ENCODE results near the gene FOXN1. TPM values are rescaled to one million over a fixed set of nuclear protein-coding genes. Genes with fewer than 3 reads are reported as not detected.

Gene FOXN1
- total RNA-seq, 3 donors from 2014 or later = 0.29 TPM; not detected in 2

DNA sequence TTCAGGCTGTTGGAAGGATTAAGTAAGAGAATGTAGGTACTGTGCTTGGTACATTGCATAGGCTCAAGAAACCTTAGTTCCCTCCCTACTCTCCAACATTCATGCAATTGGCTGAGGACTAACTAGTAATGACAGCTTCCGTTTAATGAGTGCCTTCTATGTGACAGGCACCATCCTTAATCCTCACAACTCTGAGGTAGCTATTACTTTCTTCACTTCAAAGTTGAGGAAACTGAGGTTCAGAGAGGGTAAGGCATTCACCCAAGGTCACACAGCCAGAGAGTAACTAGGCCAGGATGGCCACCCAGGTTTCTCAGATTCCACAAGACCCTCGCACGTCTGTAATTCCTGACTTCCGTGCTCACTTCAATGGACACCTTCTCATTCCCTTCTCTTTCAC lies 24.1 kb downstream of the FOXN1 start:
- no peaks in the 10 kb centered on the region for H3K36me3 ChIP-seq
- no peak overlapping the region for H3K4me3 ChIP-seq
- no peak for DNase-seq (ENCODE audit: low spot score in 2 of 2)
- H3K9me3 ChIP-seq = no peaks in the 10 kb centered on the region
- H3K27me3 ChIP-seq = no peaks in the 10 kb centered on the region
- peaks cover 0 to 9% of the 10 kb centered on the region in 2 donors for H3K4me1 ChIP-seq
- H3K27ac ChIP-seq = no peak overlapping the region
- intact Hi-C loops (cut with DNase I; ENCODE audit: low total_unique reads) = no loop called here
- TF ChIP-seq POLR2AphosphoS5 (IDR thresholded peaks at IDR 0.05) (no peak), POLR2A (IDR thresholded peaks at IDR 0.05) (no peak)
- TF ChIP-seq, protein P1, sequence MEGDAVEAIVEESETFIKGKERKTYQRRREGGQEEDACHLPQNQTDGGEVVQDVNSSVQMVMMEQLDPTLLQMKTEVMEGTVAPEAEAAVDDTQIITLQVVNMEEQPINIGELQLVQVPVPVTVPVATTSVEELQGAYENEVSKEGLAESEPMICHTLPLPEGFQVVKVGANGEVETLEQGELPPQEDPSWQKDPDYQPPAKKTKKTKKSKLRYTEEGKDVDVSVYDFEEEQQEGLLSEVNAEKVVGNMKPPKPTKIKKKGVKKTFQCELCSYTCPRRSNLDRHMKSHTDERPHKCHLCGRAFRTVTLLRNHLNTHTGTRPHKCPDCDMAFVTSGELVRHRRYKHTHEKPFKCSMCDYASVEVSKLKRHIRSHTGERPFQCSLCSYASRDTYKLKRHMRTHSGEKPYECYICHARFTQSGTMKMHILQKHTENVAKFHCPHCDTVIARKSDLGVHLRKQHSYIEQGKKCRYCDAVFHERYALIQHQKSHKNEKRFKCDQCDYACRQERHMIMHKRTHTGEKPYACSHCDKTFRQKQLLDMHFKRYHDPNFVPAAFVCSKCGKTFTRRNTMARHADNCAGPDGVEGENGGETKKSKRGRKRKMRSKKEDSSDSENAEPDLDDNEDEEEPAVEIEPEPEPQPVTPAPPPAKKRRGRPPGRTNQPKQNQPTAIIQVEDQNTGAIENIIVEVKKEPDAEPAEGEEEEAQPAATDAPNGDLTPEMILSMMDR (IDR thresholded peaks at IDR 0.05) = no peak

DNA sequence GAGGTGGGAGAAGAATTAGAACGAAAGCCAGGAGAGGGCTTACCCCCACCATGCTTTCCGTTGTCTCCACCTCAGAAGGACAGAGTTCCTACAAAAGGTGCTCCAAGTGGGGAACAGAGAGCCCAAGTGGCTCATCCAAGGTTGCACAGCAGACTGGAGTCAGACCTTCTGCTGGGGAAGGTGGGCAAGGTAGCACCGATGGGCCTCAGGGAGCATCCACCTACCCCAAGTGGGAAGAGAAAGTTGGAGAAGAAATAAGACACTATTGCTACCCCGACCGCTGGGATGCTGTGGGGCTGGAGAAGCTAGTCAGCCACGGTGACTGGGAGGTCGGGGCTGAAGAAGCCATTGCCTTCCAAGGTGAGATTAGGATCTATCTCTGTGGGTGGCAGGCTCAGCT lies 24.8 kb downstream of the FOXN1 start:
- Histone ChIP-seq H3K36me3 (no peaks in the 10 kb centered on the region), H3K9me3 (no peaks in the 10 kb centered on the region), H3K27ac (no peak overlapping the region), H3K4me3 (no peak overlapping the region), H3K4me1 (peaks cover 0 to 9% of the 10 kb centered on the region in 2 donors), H3K27me3 (no peaks in the 10 kb centered on the region)
- DNase-seq (ENCODE audit: low spot score in 2 of 2) = no peak
- TF ChIP-seq POLR2AphosphoS5 (IDR thresholded peaks at IDR 0.05) = no peak
- TF ChIP-seq, protein P1 (IDR thresholded peaks at IDR 0.05) = no peak
- no peak for TF ChIP-seq POLR2A (IDR thresholded peaks at IDR 0.05)
- intact Hi-C loops (cut with DNase I; ENCODE audit: low total_unique reads) = no loop called here

DNA sequence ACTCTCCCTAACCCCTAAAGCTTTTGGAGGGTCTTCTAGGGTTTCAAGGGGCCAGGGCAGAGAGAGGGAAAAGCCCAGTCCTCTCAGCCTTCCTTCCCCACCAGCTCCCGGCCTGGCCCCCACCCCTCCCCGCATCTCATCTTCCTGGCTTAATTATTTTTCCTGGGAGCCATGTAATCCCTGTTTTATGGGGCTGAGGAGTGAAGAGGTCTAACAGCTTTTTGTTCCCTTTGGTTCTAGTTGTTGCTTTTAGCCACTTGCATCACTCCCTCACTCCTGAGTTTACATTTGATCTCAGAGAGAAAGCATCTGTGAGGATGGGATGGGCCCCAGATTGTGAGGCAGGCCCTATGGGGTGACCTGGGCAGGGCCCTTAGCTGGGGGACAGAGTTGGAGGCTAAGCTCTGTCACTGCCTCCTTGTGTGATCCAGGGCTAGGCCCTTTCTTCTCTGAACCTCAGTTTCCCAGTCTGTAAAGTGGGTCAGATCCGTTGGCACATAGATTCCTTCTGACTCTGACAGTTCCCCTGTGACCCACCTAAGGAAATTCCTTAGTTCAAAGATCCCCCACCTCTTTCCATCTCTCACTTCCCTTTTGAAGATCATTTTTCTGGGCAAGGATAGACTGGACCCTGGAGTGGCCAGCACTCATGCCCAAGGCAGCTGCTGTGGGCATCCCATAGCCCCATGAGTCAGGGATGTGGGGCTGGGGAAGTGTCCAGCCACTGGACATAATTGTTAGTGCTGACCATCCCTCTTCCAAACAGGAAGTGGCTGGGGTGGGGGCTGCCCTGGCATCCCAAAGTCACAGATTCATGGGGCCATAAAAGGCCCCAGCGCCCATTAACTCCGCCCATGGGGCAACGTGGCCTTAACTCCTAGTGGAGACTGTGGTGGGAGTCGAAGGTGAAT lies 26.2 kb downstream of the FOXN1 start:
- Histone ChIP-seq H3K27me3 (no peaks in the 10 kb centered on the region), H3K9me3 (no peaks in the 10 kb centered on the region), H3K4me1 (peaks cover 0 to 4% of the 10 kb centered on the region in 2 donors), H3K27ac (no peak overlapping the region), H3K36me3 (no peaks in the 10 kb centered on the region), H3K4me3 (no peak overlapping the region)
- DNase-seq (ENCODE audit: low spot score in 2 of 2) = no peak
- TF ChIP-seq, protein P1 (IDR thresholded peaks at IDR 0.05) = no peak
- TF ChIP-seq POLR2A (IDR thresholded peaks at IDR 0.05) (no peak), POLR2AphosphoS5 (IDR thresholded peaks at IDR 0.05) (no peak)
- intact Hi-C loops (cut with DNase I; ENCODE audit: low total_unique reads) = no loop called here

DNA sequence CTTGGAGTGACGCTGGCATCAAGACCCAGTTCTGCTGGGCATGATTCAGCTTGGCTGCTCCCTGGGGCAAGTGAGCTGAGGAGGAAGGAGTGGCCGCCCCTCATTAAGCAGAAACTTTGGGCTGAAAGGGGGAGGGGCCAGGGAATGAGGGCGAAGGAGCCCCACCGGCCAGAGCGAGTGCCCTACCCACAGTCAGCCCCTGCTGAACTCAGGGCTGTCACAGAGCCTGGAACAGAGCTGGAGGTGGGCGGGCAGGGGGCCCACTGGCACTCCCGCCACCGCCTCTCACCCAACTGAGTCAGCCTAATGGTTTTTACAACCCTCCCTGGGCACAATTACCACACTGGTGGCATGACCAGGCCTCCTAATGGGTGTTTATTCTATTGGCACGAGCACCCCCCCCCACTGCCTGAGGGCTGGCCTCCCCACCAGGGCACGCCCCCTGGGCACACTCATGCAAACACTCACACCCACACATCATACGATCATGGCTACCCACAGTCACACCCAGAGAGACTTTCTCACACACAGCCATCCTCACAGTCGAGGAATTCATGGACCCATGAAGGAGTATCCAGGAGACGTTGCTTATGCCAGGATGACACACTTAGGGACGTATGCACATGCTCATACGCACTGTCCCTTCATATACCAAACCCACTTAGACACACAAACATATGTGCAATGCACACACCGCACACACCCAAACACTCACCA lies 27.1 kb downstream of the FOXN1 start:
- Histone ChIP-seq H3K4me3 (no peak overlapping the region), H3K9me3 (no peaks in the 10 kb centered on the region), H3K27me3 (no peaks in the 10 kb centered on the region), H3K36me3 (no peaks in the 10 kb centered on the region), H3K27ac (no peak overlapping the region), H3K4me1 (no peaks in the 10 kb centered on the region)
- DNase-seq (ENCODE audit: low spot score in 2 of 2) = no peak
- intact Hi-C loops (cut with DNase I; ENCODE audit: low total_unique reads) = no loop called here
- no peak for TF ChIP-seq POLR2AphosphoS5 (IDR thresholded peaks at IDR 0.05)

DNA sequence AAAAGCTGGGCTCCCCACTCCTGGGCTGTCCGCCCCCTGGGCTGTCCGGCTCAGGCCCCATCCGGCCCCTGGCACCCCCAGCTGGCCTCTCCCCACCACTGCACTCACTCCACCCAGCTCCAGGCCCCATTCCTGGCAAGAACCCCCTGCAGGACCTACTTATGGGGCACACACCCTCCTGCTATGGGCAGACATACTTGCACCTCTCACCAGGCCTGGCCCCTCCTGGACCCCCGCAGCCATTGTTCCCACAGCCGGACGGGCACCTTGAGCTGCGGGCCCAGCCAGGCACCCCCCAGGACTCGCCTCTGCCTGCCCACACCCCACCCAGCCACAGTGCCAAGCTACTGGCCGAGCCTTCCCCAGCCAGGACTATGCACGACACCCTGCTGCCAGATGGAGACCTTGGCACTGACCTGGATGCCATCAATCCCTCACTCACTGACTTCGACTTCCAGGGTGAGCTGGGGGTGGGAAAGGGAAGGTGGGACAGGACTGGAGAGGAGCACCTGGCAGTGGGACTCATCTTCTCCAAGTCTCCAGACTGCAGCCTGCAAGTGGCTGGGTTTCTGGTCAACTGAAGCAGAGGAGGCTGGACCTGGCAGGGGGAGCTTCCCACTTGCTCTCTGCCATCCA lies 28.7 kb downstream of the FOXN1 start:
- Histone ChIP-seq H3K4me3 (no peak overlapping the region), H3K4me1 (no peaks in the 10 kb centered on the region), H3K9me3 (no peaks in the 10 kb centered on the region), H3K27me3 (no peaks in the 10 kb centered on the region), H3K36me3 (no peaks in the 10 kb centered on the region), H3K27ac (no peak overlapping the region)
- no peak for TF ChIP-seq POLR2A (IDR thresholded peaks at IDR 0.05)
- TF ChIP-seq, protein P1 (IDR thresholded peaks at IDR 0.05) = no peak
- TF ChIP-seq POLR2AphosphoS5 (IDR thresholded peaks at IDR 0.05) = no peak
- intact Hi-C loops (cut with DNase I; ENCODE audit: low total_unique reads) = no loop called here
- no peak for DNase-seq (ENCODE audit: low spot score in 2 of 2)
